Nephron (organoid): Measurements from ENCODE around the gene ASXL3.

Source experiments
- H3K27ac Mint-ChIP-seq, 3 experiments: 2 replicates each; pipeline ENCODE4 v1.8.0; 2020; ENCODE audit warnings: mixed read lengths in 3 of 3, mild to moderate bottlenecking in 2 of 3, moderate library complexity in 1 of 3
- H3K27me3 Mint-ChIP-seq: 2 replicates; pipeline ENCODE4 v1.8.0; 2021; ENCODE audit warnings: low read depth, mild to moderate bottlenecking, moderate library complexity, mixed read lengths
- H3K36me3 Mint-ChIP-seq: 2 replicates; pipeline ENCODE4 v1.8.0; 2020; ENCODE audit warnings: low read depth, mixed read lengths
- H3K4me1 Mint-ChIP-seq: 2 replicates; pipeline ENCODE4 v1.8.0; 2020; ENCODE audit warnings: mixed read lengths
- H3K4me3 Mint-ChIP-seq, 3 experiments: 2 replicates each; pipeline ENCODE4 v1.8.0; 2020; ENCODE audit warnings: mild to moderate bottlenecking in 3 of 3, mixed read lengths in 3 of 3, moderate library complexity in 2 of 3
- H3K9me3 Mint-ChIP-seq: 2 replicates; pipeline ENCODE4 v1.8.0; 2020; ENCODE audit warnings: mixed read lengths
- TF ChIP-seq, protein P1 (sequence below), 3 experiments: fragments of 200-600 bp; sonication (generic); IDR thresholded peaks; one replicate each; pipeline ENCODE4 v1.5.0; 2021; ENCODE audit warnings: antibody characterized with exemption in 3 of 3; ENCODE audit not compliant: unreplicated experiment in 3 of 3

ASXL3 gene

DNA sequence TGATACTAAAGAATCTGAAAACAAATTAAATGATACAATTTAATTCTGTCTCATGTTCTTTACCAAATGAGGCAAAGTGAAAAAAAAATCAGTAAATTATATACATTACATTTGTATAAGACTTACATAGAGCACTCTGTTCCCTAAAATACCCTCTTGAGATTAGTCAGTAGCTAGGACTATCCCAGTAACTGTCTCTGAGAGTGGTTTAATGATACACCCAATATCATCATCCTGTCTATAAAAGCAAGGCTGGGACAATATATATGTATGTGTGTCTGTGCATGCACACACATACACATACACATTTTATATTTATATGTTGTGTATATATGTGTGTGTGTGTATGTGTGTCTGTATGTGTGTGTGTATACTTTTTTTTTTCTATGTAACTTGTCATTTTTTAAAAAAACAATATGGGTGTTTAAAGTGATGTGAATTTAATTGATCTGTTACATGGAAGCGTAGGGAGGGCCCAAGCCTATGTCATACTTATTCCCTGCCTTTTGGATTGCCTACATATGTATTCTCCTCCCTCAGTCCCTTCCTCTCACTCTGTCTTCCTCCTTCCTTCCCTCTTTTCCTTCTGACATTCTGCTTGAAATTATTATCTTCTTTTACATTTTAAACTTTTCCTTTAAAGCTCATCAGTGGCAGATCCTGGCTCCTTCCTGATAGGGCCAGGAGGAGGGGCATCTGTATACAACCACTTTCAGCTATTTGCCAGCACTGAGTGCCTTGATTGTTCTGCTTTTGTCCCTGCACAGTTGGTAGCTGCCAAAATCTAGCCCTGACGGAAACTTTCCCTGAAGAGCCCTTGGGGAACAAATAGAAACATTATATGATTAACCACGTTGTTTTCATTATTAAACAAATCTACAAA, 6.8 kb downstream of the ASXL3 start:
- H3K4me3 Mint-ChIP-seq, result no peak overlapping the region
- TF ChIP-seq, protein P1, sequence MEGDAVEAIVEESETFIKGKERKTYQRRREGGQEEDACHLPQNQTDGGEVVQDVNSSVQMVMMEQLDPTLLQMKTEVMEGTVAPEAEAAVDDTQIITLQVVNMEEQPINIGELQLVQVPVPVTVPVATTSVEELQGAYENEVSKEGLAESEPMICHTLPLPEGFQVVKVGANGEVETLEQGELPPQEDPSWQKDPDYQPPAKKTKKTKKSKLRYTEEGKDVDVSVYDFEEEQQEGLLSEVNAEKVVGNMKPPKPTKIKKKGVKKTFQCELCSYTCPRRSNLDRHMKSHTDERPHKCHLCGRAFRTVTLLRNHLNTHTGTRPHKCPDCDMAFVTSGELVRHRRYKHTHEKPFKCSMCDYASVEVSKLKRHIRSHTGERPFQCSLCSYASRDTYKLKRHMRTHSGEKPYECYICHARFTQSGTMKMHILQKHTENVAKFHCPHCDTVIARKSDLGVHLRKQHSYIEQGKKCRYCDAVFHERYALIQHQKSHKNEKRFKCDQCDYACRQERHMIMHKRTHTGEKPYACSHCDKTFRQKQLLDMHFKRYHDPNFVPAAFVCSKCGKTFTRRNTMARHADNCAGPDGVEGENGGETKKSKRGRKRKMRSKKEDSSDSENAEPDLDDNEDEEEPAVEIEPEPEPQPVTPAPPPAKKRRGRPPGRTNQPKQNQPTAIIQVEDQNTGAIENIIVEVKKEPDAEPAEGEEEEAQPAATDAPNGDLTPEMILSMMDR (IDR thresholded peaks at IDR 0.05; ENCODE audit: unreplicated experiment in 3 of 3), result no peak
- H3K27ac Mint-ChIP-seq, result peak overlapping the region; percentile 4 to 40 (median 30)
- peaks cover 3% of the 10 kb centered on the region for H3K27me3 Mint-ChIP-seq
- peaks cover 24% of the 10 kb centered on the region for H3K4me1 Mint-ChIP-seq
- peaks cover 14% of the 10 kb centered on the region for H3K36me3 Mint-ChIP-seq
- peaks cover 13% of the 10 kb centered on the region for H3K9me3 Mint-ChIP-seq

DNA sequence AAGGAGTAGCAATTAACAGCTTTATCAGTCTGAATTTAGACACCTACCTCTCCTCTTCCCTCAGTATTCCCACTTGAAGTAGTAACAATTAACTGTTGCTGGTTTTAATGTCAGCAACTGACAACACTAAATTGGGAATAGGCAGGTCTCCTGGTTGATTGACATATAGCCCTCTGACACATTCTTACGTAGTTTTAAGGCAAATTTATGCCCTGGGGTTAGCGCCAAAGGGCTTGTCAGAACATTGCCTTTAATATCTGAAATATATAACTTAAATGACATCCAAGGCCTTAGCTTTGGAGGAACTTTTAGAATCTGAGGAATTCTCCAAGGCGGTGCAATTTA, 7.4 kb downstream of the ASXL3 start:
- H3K4me3 Mint-ChIP-seq, result no peak overlapping the region
- H3K4me1 Mint-ChIP-seq, result peaks cover 24% of the 10 kb centered on the region
- peaks cover 3% of the 10 kb centered on the region for H3K27me3 Mint-ChIP-seq
- peaks cover 14% of the 10 kb centered on the region for H3K36me3 Mint-ChIP-seq
- H3K9me3 Mint-ChIP-seq, result peaks cover 13% of the 10 kb centered on the region
- H3K27ac Mint-ChIP-seq, result peak overlapping the region in 1 of 3 experiments; percentile 30
- TF ChIP-seq, protein P1 (IDR thresholded peaks at IDR 0.05; ENCODE audit: unreplicated experiment in 3 of 3), result no peak

DNA sequence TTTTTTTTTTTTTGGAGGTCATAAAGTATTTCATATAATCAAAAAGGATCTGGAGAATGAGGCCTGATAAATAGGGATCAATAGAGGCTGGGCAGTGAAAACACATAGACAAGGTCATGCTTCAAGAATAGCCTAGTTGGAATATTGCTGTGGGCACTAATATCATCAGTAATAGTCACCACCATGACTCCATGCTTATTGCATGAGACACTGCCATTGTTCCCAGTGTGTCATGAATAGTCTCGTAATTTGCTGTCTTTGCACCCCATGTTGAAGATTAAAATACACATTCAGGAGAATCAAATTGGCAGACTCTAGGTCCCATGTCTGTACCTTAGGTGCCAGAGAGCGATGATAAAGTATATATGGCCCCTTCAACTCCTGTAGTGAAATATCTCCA, 10.3 kb downstream of the ASXL3 start:
- Mint-ChIP-seq H3K4me1 (peaks cover 18% of the 10 kb centered on the region), H3K27ac (no peak overlapping the region), H3K9me3 (peaks cover 13% of the 10 kb centered on the region), H3K36me3 (peaks cover 18% of the 10 kb centered on the region), H3K4me3 (no peak overlapping the region), H3K27me3 (peaks cover 3% of the 10 kb centered on the region)
- TF ChIP-seq, protein P1 (IDR thresholded peaks at IDR 0.05; ENCODE audit: unreplicated experiment in 3 of 3), result no peak

DNA sequence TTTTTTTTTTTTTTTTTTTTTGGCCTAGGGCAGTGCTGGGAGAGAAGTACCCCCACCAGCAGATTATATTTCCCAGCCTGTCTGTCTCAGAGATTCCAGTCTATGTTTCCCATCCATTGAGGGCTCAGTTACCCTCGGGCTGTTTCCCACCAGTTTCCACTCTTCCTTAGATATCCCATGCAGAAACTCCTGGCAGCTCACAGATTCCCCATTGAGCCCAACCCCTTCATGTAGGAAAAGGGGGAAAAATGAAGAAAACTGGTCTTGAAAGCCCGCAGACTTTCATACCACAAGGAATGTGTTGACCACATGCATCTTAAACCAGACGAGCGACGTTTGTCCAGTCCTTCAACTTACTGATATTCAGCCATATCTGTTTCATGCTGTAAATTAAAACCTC, 15.2 kb downstream of the ASXL3 start:
- H3K4me1 Mint-ChIP-seq, result peaks cover 8% of the 10 kb centered on the region
- no peaks in the 10 kb centered on the region for H3K27me3 Mint-ChIP-seq
- H3K4me3 Mint-ChIP-seq, result no peak overlapping the region
- peak overlapping the region in 2 of 3 experiments; percentile 43 to 62 for H3K27ac Mint-ChIP-seq
- TF ChIP-seq, protein P1 (IDR thresholded peaks at IDR 0.05; ENCODE audit: unreplicated experiment in 3 of 3), result no peak
- peaks cover 6% of the 10 kb centered on the region for H3K9me3 Mint-ChIP-seq
- H3K36me3 Mint-ChIP-seq, result peaks cover 4% of the 10 kb centered on the region

DNA sequence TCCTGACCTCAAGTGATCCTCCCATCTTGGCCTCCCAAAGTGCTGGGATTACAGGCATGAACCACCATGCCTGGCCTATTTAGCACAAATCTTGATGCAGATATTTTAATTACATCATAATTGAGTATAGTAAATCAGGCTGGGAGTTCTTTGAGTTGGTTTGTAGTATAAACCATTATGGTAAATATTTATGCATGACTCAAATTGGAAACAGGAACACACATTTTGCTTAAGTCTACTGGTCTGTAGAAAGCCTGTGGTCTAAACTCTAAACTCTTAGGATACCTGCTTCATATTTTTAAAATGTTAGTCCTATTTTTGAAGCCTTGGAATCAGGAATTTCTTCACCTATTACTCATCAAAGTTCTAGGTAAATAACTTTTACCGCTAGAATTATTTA, 16.8 kb downstream of the ASXL3 start:
- no peaks in the 10 kb centered on the region for H3K27me3 Mint-ChIP-seq
- TF ChIP-seq, protein P1 (IDR thresholded peaks at IDR 0.05; ENCODE audit: unreplicated experiment in 3 of 3), result no peak
- no peak overlapping the region for H3K4me3 Mint-ChIP-seq
- no peak overlapping the region for H3K27ac Mint-ChIP-seq
- H3K36me3 Mint-ChIP-seq, result peaks cover 4% of the 10 kb centered on the region
- no peaks in the 10 kb centered on the region for H3K9me3 Mint-ChIP-seq
- peaks cover 8% of the 10 kb centered on the region for H3K4me1 Mint-ChIP-seq
